GM19238 (cell line): ENCODE data around the gene USP24.

Experiments
- DNase-seq: peaks from one replicate; pipeline ENCODE4 v3.0.0; 2011; ENCODE audit warnings: low spot score; ENCODE audit not compliant: insufficient read length

The USP24 gene

GRCh38 chr1:55215194-55216021, at the start of gene USP24:
USP24 (minus strand) TSS chr1:55215364; CDS start chr1:55215113, 251 bp downstream.
- DNase-seq: peak; percentile 82

GRCh38 chr1:55262822-55263221, 47.7 kb upstream of the USP24 start:
- no peak for DNase-seq

GRCh38 chr1:55259911-55260609, 44.9 kb upstream of the USP24 start:
- DNase-seq: peak; percentile 18

- DNase-seq: no peak
Measured at GRCh38 chr1:55257958-55258357, 42.8 kb upstream of the USP24 start.

GRCh38 chr1:55255901-55256300, 40.7 kb upstream of the USP24 start:
- no peak for DNase-seq

GRCh38 chr1:55252942-55253589, 37.9 kb upstream of the USP24 start:
- DNase-seq: no peak

GRCh38 chr1:55250399-55251075, 35.4 kb upstream of the USP24 start:
- no peak for DNase-seq

GRCh38 chr1:55249646-55250398, 34.7 kb upstream of the USP24 start:
- no peak for DNase-seq

- DNase-seq: no peak
Measured at GRCh38 chr1:55246896-55247295, 31.7 kb upstream of the USP24 start.

- no peak for DNase-seq
Measured at GRCh38 chr1:55246331-55246730, 31.2 kb upstream of the USP24 start.

- no peak for DNase-seq
Measured at GRCh38 chr1:55245781-55246180, 30.6 kb upstream of the USP24 start.

- no peak for DNase-seq
Measured at GRCh38 chr1:55244476-55245099, 29.4 kb upstream of the USP24 start.

- no peak for DNase-seq
Measured at GRCh38 chr1:55243655-55244054, 28.5 kb upstream of the USP24 start.

- DNase-seq: no peak
Measured at GRCh38 chr1:55239548-55239947, 24.4 kb upstream of the USP24 start.

GRCh38 chr1:55235722-55236121, 20.6 kb upstream of the USP24 start:
- no peak for DNase-seq

- DNase-seq: no peak
Measured at GRCh38 chr1:55234016-55234415, 18.9 kb upstream of the USP24 start.

GRCh38 chr1:55233145-55233777, 18.1 kb upstream of the USP24 start:
- no peak for DNase-seq

GRCh38 chr1:55232448-55233144, 17.4 kb upstream of the USP24 start:
- DNase-seq: no peak

GRCh38 chr1:55231745-55232144, 16.6 kb upstream of the USP24 start:
- no peak for DNase-seq
